HepG2 (cell line): ENCODE results near the gene KRT82. TPM values are rescaled to one million over a fixed set of nuclear protein-coding genes. Genes with fewer than 3 reads are reported as not detected.

Source experiments
- ATAC-seq: fragments of 200-7000 bp; cut with Tn5 transposase; 3 replicates; pipeline ENCODE4 v1.9.1; 2020; ENCODE audit warnings: mild to moderate bottlenecking, moderate library complexity
- BruUV-seq: library from RNA; stranded (reverse); fragments of 400-500 nt; replicated peaks from 2 replicates; lab custom pipeline; 2021; lab: Mats Ljungman, UMichigan
- CTCF ChIA-PET: fragments of 300-600 bp; formaldehyde crosslinking; extraction: SDS; loops from one replicate; lab custom pipeline; 2021; ENCODE audit warnings: low total read pairs, inconsistent platforms, low intra/inter-chr PET ratio; lab: Yijun Ruan, JAX
- POLR2A ChIA-PET: fragments of 350-600 bp; sonication (Branson Sonifier 250); formaldehyde crosslinking; loops from one replicate; lab custom pipeline; 2020; ENCODE audit warnings: antibody characterized with exemption, inconsistent platforms; lab: Yijun Ruan, JAX
- DNase-seq: peaks from one replicate; pipeline ENCODE4 v3.0.0-alpha.2; 2015; ENCODE audit warnings: low spot score
- FAIRE-seq: peaks from 3 replicates; lab custom pipeline; 2011; peaks lifted over from hg19 to GRCh38; lab: Jason Lieb, UNC
- H2AFZ ChIP-seq: one replicate; pipeline ENCODE4 v1.6.1; 2011; ENCODE audit warnings: low read length, inconsistent platforms
- H3K27ac ChIP-seq: fragments of 300-600 bp; 3 replicates; pipeline ENCODE4 v1.8.0; 2011; ENCODE audit warnings: mixed run types, mild to moderate bottlenecking, mixed read lengths, low read length, inconsistent platforms; ENCODE audit not compliant: insufficient read depth; ENCODE audit errors: extremely low read length
- H3K27me3 ChIP-seq, 2 experiments: fragments of 200-600 bp in 1 of 2; 2 replicates in 1 of 2; 3 replicates in 1 of 2; pipeline versions ENCODE4 v1.6.0 to v1.8.0; 2011; ENCODE audit warnings: low read length in 2 of 2, mild to moderate bottlenecking in 2 of 2, moderate library complexity in 2 of 2, inconsistent platforms in 1 of 2; ENCODE audit not compliant: insufficient read depth in 2 of 2, control insufficient read depth in 1 of 2
- H3K36me3 ChIP-seq, 2 experiments: fragments of 200-600 bp in 1 of 2; replicated peaks in 1 of 2; 2 replicates in 1 of 2; 3 replicates in 1 of 2; pipeline versions ENCODE4 v1.5.1 to v1.8.0; 2011; ENCODE audit warnings: low read length in 2 of 2, inconsistent platforms in 1 of 2; ENCODE audit not compliant: insufficient read depth in 2 of 2, control insufficient read depth in 1 of 2
- H3K4me1 ChIP-seq: 2 replicates; pipeline ENCODE4 v1.5.1; 2012; ENCODE audit warnings: low read length, inconsistent platforms; ENCODE audit not compliant: insufficient read depth
- H3K4me2 ChIP-seq: 2 replicates; pipeline ENCODE4 v1.6.0; 2011; ENCODE audit warnings: low read depth, low read length, inconsistent platforms
- H3K4me3 ChIP-seq, 3 experiments: fragments of 200-600 bp in 1 of 3; sonication (generic), shearing (Covaris generic) in 1 of 3; replicated peaks in 1 of 3; 2 replicates each; pipeline ENCODE4 v1.5.1; 2011 to 2016; ENCODE audit warnings: low read length in 3 of 3, inconsistent platforms in 2 of 3, low read depth in 2 of 3, mild to moderate bottlenecking in 2 of 3, control low read depth in 1 of 3, mixed read lengths in 1 of 3; ENCODE audit not compliant: insufficient read depth in 1 of 3
- H3K79me2 ChIP-seq: one replicate; pipeline ENCODE4 v1.6.1; 2011; ENCODE audit warnings: low read length, inconsistent platforms; ENCODE audit not compliant: insufficient read depth
- H3K9ac ChIP-seq: 2 replicates; pipeline ENCODE4 v1.6.0; 2011; ENCODE audit warnings: mild to moderate bottlenecking, low read depth, low read length, inconsistent platforms; ENCODE audit not compliant: insufficient read depth
- H3K9me3 ChIP-seq: 2 replicates; pipeline ENCODE4 v1.5.1; 2012; ENCODE audit warnings: mild to moderate bottlenecking, low read length
- H4K20me1 ChIP-seq: 2 replicates; pipeline ENCODE4 v1.6.0; 2011; ENCODE audit warnings: inconsistent platforms, mild to moderate bottlenecking, low read length, moderate library complexity; ENCODE audit not compliant: insufficient read depth
- GABPA ChIP-seq, 2 experiments: IDR thresholded peaks; 2 replicates each; pipeline ENCODE4 v1.6.1; 2011 to 2016; ENCODE audit warnings: low read depth in 2 of 2, low read length in 1 of 2, missing biosample characterization in 1 of 2, missing genetic modification characterization in 1 of 2
- HNF4A ChIP-seq: sonication (generic); formaldehyde crosslinking; IDR thresholded peaks from 2 replicates; pipeline ENCODE4 v1.4.0; 2020; ENCODE audit warnings: missing genetic modification reagents
- HNRNPLL ChIP-seq: fragments of 200-400 bp; formaldehyde crosslinking; IDR thresholded peaks from 2 replicates; pipeline ENCODE4 v1.6.1; 2017; ENCODE audit warnings: mild to moderate bottlenecking, low read depth, low read length; ENCODE audit not compliant: poor library complexity, severe bottlenecking
- PCBP1 ChIP-seq: fragments of 200-400 bp; formaldehyde crosslinking; IDR thresholded peaks from 2 replicates; pipeline ENCODE4 v1.6.1; 2017; ENCODE audit warnings: mild to moderate bottlenecking, low read depth, low read length, borderline replicate concordance
- USF2 ChIP-seq, 2 experiments: sonication (generic) in 1 of 2; formaldehyde crosslinking in 1 of 2; IDR thresholded peaks; 2 replicates each; pipeline versions ENCODE4 v1.5.1 to v1.6.1; 2011 to 2020; ENCODE audit warnings: borderline replicate concordance in 1 of 2, low read depth in 1 of 2, low read length in 1 of 2, mild to moderate bottlenecking in 1 of 2, missing genetic modification reagents in 1 of 2, moderate library complexity in 1 of 2
- ZFP90 ChIP-seq: sonication (generic); formaldehyde crosslinking; IDR thresholded peaks from 2 replicates; pipeline ENCODE4 v1.8.0; 2022; ENCODE audit warnings: missing genetic modification reagents, mild to moderate bottlenecking, inconsistent platforms, borderline replicate concordance
- WGBS: methylation state at CpG from one replicate; pipeline ENCODE4 v1.1.6; 2017; ENCODE audit warnings: low lambda C conversion rate; 5-methylcytosine and 5-hydroxymethylcytosine counted together
- in situ Hi-C: cut with HindIII; loops from 2 replicates; pipeline ENCODE4 v1.10.0; 2017; ENCODE audit warnings: low pct_unique_long_range_greater_than_20kb; ENCODE audit not compliant: extremely low pct_ligation_motif_present
- intact Hi-C: fragments of 100-400 bp; cut with micrococcal nuclease; formaldehyde crosslinking; loops from one replicate; pipeline ENCODE4 v1.10.0; 2022; ENCODE audit not compliant: unreplicated experiment
- polyA plus RNA-seq, 8 experiments: library from polyadenylated mRNA; depleted of rRNA in 3 of 8; stranded (reverse) in 7 of 8; unstranded in 1 of 8; fragments of >200 nt; fragmentation: Illumina TruSeq in 4 of 8; extraction: Trizol in 4 of 8; gene quantifications; 2 replicates each; pipeline versions ENCODE4 v1.2.1 to v1.2.3, GENCODE V29; 2011 to 2016; ENCODE audit warnings: low read depth in 4 of 8, missing spikeins in 1 of 8, mixed read lengths in 1 of 8; ENCODE audit not compliant: insufficient read depth in 1 of 8
- total RNA-seq, 5 experiments: library from RNA; depleted of rRNA; stranded (reverse); fragments of >200 nt; fragmentation: Illumina TruSeq; extraction: Trizol; gene quantifications; 2 replicates each; pipeline ENCODE4 v1.2.3, GENCODE V29; 2016; ENCODE audit warnings: low read depth in 1 of 5
- TF ChIP-seq, protein P1 (sequence below): sonication (generic); formaldehyde crosslinking; IDR thresholded peaks from 2 replicates; pipeline ENCODE4 v1.4.0; 2020; ENCODE audit warnings: missing genetic modification reagents

Gene KRT82
- total and polyA plus RNA-seq, 2 of the 13 experiments (the other 11 are each of a cell fraction or from before 2014, with no cell fraction given), result not detected

GRCh38 chr12:52364061-52364460, 42.1 kb downstream of the KRT82 start (continued):
- TF ChIP-seq, protein P1, sequence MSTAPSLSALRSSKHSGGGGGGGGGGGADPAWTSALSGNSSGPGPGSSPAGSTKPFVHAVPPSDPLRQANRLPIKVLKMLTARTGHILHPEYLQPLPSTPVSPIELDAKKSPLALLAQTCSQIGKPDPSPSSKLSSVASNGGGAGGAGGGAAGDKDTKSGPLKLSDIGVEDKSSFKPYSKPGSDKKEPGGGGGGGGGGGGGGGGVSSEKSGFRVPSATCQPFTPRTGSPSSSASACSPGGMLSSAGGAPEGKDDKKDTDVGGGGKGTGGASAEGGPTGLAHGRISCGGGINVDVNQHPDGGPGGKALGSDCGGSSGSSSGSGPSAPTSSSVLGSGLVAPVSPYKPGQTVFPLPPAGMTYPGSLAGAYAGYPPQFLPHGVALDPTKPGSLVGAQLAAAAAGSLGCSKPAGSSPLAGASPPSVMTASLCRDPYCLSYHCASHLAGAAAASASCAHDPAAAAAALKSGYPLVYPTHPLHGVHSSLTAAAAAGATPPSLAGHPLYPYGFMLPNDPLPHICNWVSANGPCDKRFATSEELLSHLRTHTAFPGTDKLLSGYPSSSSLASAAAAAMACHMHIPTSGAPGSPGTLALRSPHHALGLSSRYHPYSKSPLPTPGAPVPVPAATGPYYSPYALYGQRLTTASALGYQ (CRISPR knock-in tag), result no peak
- no peak for TF ChIP-seq GABPA (IDR thresholded peaks at IDR 0.05; ENCODE audit: low read depth, low read length)
- TF ChIP-seq GABPA (CRISPR knock-in tag; IDR thresholded peaks at IDR 0.05; ENCODE audit: low read depth), result no peak
- TF ChIP-seq HNRNPLL, result no peak
- TF ChIP-seq ZFP90, result no peak

DNA sequence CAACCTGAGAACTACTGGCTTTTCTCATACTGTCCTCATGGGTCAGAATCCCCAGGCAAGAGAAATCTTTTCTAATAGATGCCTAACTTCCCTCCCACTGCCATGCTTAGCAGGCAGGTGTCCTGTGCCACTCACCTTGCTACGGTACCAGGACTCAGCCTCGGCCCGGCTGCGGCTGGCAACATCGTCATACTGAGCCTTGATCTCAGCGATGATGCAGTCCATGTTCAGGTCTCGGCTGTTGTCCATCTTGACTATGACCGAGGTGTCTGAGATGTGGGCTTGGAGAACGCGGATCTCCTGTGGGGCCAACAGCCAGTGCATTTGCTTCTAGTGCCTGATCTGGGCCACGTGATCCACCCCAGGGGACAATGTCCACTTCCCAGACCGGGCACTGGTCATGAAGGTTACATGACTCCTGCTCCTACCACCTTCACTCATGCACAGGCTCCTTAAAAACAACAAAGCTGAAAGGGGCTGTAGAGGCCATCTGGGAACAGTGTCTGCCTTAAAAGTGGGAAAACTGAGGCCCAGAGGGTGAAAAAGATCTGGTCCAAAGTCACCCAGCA, 42.9 kb downstream of the KRT82 start:
- ChIA-PET POLR2A (no interaction called here), CTCF (no interaction called here)
- Histone ChIP-seq H3K4me2 (no peak overlapping the region), H3K36me3 (no peaks in the 10 kb centered on the region), H3K27ac (no peak overlapping the region), H3K9ac (no peak overlapping the region), H3K9me3 (no peaks in the 10 kb centered on the region), H3K4me3 (no peak overlapping the region), H4K20me1 (no peaks in the 10 kb centered on the region), H3K27me3 (peaks cover 6 to 36% of the 10 kb centered on the region in 2 experiments; a peak in 4 of 5 replicates), H3K79me2 (no peaks in the 10 kb centered on the region), H3K4me1 (peaks cover 5% of the 10 kb centered on the region; the same call in 1 of the 2 replicates), H2AFZ (no peak overlapping the region)
- intact Hi-C loops (no loop called here), in situ Hi-C loops (no loop called here)
- BruUV-seq, result no TSS peak
- no peak for TF ChIP-seq PCBP1
- TF ChIP-seq HNF4A (CRISPR knock-in tag), result 0 out of 2 replicates have a peak, but pooled peaks have one; percentile 12
- peak; percentile 23; the same call in 1 of the 2 replicates for TF ChIP-seq USF2 (IDR thresholded peaks at IDR 0.05; ENCODE audit: low read depth, low read length)
- no peak; the same call in 1 of the 2 replicates for TF ChIP-seq USF2 (CRISPR knock-in tag; IDR thresholded peaks at IDR 0.05; ENCODE audit: borderline replicate concordance)
- WGBS, result 58% methylated on average over 8 of the region's 12 CpGs
- no peak for DNase-seq
- no peak; the same call in 2 of the 3 replicates for ATAC-seq
- no peak for FAIRE-seq
